ENCODE results near the gene CELA3B. TPM values are rescaled to one million over a fixed set of nuclear protein-coding genes. Genes with fewer than 3 reads are reported as not detected.

The CELA3B gene
- total and polyA plus RNA-seq, 2 of the 13 experiments (the other 11 are each of a cell fraction or from before 2014, with no cell fraction given) = 0.34 TPM; not detected in 1

- TF ChIP-seq NFIC (IDR thresholded peaks at IDR 0.05; ENCODE audit: low read length) (no peak), ZNF841 (CRISPR knock-in tag; IDR thresholded peaks at IDR 0.05; ENCODE audit: borderline replicate concordance) (no peak), PAF1 (CRISPR knock-in tag; IDR thresholded peaks at IDR 0.05) (no peak), MAFG (CRISPR knock-in tag; IDR thresholded peaks at IDR 0.05) (no peak), REXO4 (CRISPR knock-in tag; IDR thresholded peaks at IDR 0.05; ENCODE audit: borderline replicate concordance) (no peak), ZNF609 (CRISPR knock-in tag; IDR thresholded peaks at IDR 0.05; ENCODE audit: borderline replicate concordance) (peak; percentile 84), DRAP1 (CRISPR knock-in tag; IDR thresholded peaks at IDR 0.05) (peak; percentile 39; the same call in 1 of the 2 replicates), MZF1 (CRISPR knock-in tag; IDR thresholded peaks at IDR 0.05; ENCODE audit: borderline replicate concordance) (no peak), TFE3 (CRISPR knock-in tag; IDR thresholded peaks at IDR 0.05) (peak; percentile 61; the same call in 1 of the 2 replicates), E2F1 (CRISPR knock-in tag; IDR thresholded peaks at IDR 0.05) (no peak), SOX13 (IDR thresholded peaks at IDR 0.05) (0 out of 2 replicates have a peak, but pooled peaks have one; percentile 45), SOX13 (CRISPR knock-in tag; conservative IDR thresholded peaks at IDR 0.05 in 1 of 2, IDR thresholded peaks at IDR 0.05 in 1 of 2) (peak in 1 of 2 experiments; percentile 87; a peak in 2 of 4 replicates), RFXANK (CRISPR knock-in tag; IDR thresholded peaks at IDR 0.05) (no peak), TMF1 (CRISPR knock-in tag; IDR thresholded peaks at IDR 0.05; ENCODE audit: low read depth) (no peak), ZNF232 (CRISPR knock-in tag; IDR thresholded peaks at IDR 0.05; ENCODE audit: borderline replicate concordance) (0 out of 2 replicates have a peak, but pooled peaks have one; percentile 49), ZNF703 (CRISPR knock-in tag; IDR thresholded peaks at IDR 0.05; ENCODE audit: borderline replicate concordance) (no peak), ZNF382 (CRISPR knock-in tag; IDR thresholded peaks at IDR 0.05; ENCODE audit: borderline replicate concordance) (no peak)
These were observed 29.8 kb upstream of the CELA3B start (continued) for GRCh38 chr1:21946836-21947587.

Measured in HepG2 (cell line).